T-helper 1 cell treated with Interleukin-12 subunit alpha and Interleukin-12 subunit beta and Interleukin-4 antibody, amounts not matched to agents 30 μg/mL and 1 μg/mL, for 36 hours (primary cell): ENCODE data around the gene SMC5.

Experiments used
- H3K27ac Mint-ChIP-seq: one replicate; pipeline ENCODE4 v1.8.0; 2021; ENCODE audit warnings: mild to moderate bottlenecking, mixed read lengths
- H3K27me3 Mint-ChIP-seq: one replicate; pipeline ENCODE4 v1.8.0; 2021; ENCODE audit warnings: low read depth, mixed read lengths
- H3K36me3 Mint-ChIP-seq: one replicate; pipeline ENCODE4 v1.8.0; 2021; ENCODE audit warnings: low read depth, mixed read lengths
- H3K4me1 Mint-ChIP-seq: one replicate; pipeline ENCODE4 v1.8.0; 2021; ENCODE audit warnings: low read depth, mixed read lengths
- H3K4me3 Mint-ChIP-seq: one replicate; pipeline ENCODE4 v1.8.0; 2021; ENCODE audit warnings: mild to moderate bottlenecking, moderate library complexity, mixed read lengths
- H3K9me3 Mint-ChIP-seq: one replicate; pipeline ENCODE4 v1.8.0; 2021; ENCODE audit warnings: mixed read lengths

SMC5 gene

DNA sequence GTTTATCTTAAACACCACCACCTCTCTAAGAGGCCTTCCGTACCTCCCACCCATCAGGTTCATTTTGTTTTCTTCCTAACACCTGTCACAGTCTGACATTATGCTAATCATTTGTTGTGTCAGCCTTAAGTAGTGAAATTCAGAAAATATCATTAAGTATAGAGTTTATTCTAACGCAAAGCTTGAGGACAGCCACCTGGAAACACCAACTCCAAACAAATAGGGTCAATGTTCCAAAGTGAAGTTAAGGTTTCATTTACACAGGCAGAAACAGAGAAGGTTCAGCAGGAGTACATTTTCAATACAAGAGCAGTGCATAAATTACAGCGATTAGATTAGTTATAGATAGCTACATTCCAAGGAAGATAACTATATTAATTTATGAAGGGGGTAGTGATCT lies 1.3 kb upstream of the SMC5 start:
- no peaks in the 10 kb centered on the region for H3K9me3 Mint-ChIP-seq
- peaks cover 36% of the 10 kb centered on the region for H3K4me1 Mint-ChIP-seq
- peak overlapping the region; percentile 36 for H3K4me3 Mint-ChIP-seq
- H3K27me3 Mint-ChIP-seq: peaks cover 17% of the 10 kb centered on the region
- peaks cover 29% of the 10 kb centered on the region for H3K36me3 Mint-ChIP-seq
- H3K27ac Mint-ChIP-seq: peak overlapping the region; percentile 90

DNA sequence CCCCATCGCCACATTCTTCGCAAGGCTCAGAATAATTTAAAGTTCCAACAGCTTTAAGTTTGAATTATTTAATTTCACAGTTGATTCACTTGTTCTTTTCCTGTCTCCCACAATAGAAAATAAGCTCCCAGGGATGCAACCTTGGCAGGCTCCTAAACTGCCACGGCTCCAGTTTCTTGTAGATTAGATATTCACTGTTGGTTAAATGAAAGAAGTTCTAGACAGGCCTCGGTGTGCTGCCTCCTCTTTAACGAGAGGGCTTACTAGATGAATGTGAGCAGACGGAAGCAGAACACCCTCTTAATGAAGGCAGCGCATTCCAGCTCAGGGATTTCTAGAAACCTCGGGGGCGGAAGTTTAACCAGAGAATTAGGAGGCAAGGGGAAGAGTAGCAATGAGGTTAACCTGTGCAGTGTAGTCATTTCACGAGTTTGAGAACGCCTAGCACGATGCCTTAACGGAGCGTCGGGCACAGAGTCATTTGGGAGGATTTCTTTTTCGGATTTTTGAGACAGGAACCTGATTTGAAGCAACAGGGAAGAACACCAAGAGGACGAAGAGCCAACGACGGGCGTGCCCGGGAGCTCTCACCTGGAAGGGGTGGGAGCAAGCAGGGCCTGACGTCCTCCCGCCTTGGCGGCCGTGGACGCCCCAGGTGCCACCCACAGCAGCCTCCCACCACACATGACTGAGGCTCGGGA lies 637 bp upstream of the SMC5 start:
- H3K4me1 Mint-ChIP-seq: peaks cover 41% of the 10 kb centered on the region
- no peaks in the 10 kb centered on the region for H3K9me3 Mint-ChIP-seq
- H3K4me3 Mint-ChIP-seq: peak overlapping the region; percentile 94
- peak overlapping the region; percentile 90 for H3K27ac Mint-ChIP-seq
- H3K36me3 Mint-ChIP-seq: peaks cover 30% of the 10 kb centered on the region
- peaks cover 17% of the 10 kb centered on the region for H3K27me3 Mint-ChIP-seq

DNA sequence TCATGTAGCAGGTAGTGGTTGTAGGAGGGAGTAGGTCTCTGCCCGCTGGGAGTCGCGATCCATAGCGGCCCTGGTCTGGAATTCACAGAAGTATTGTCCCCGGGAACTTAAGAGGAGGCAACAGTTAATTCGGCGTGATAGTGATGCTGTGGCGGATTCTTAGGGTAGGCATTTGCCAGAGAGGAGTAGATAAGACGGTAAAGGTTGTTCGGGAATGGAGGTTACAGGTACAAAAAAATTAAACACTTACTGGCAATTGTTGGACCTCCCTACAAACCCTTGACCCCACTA lies 679 bp downstream of the SMC5 start:
- Mint-ChIP-seq H3K36me3 (peaks cover 34% of the 10 kb centered on the region), H3K9me3 (no peaks in the 10 kb centered on the region), H3K27me3 (peaks cover 8% of the 10 kb centered on the region), H3K27ac (peak overlapping the region; percentile 90), H3K4me3 (peak overlapping the region; percentile 94), H3K4me1 (peaks cover 41% of the 10 kb centered on the region)

DNA sequence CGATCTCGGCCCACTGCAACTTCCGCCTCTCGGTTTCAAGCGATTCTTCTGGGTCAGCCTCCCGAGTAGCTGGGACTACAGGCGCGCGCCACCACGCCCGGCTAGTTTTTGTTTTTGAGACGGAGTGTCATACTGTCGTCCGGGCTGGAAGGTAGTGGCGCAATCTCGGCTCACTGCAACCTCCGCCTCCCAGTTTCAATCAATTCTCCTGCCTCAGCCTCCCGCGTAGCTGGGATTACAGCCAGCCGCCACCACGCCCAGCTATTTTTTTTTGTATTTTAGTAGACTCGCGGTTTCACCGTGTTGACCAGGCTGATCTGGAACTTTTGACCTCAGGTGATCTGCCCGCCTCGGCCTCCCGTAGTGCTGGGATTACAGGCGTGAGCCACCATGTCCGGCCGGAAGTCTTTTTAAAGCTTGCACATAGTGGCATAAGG lies 1.2 kb downstream of the SMC5 start:
- H3K4me3 Mint-ChIP-seq: peak overlapping the region; percentile 94
- no peaks in the 10 kb centered on the region for H3K9me3 Mint-ChIP-seq
- peaks cover 44% of the 10 kb centered on the region for H3K4me1 Mint-ChIP-seq
- peaks cover 39% of the 10 kb centered on the region for H3K36me3 Mint-ChIP-seq
- peak overlapping the region; percentile 90 for H3K27ac Mint-ChIP-seq
- peaks cover 8% of the 10 kb centered on the region for H3K27me3 Mint-ChIP-seq

DNA sequence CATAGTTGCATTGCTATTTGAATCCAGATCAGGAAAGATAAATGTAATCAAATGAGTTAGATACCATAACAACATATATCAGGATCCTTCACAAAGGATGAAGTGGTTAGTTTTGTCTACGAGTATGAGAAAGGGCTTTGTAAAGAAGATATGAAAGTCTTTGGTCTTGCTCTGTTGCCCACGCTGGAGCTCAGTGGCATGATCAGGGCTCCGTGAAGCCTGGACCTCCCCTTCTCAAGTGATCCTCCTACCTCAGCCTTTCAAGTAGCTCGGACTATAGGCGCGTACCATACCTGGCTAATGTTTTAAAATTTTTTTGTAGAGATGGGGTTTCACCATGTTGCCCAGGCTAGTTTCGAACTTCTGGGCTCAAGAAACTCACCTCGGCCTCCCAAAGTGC lies 1.8 kb downstream of the SMC5 start:
- Mint-ChIP-seq H3K27me3 (peaks cover 4% of the 10 kb centered on the region), H3K27ac (no peak overlapping the region), H3K36me3 (peaks cover 42% of the 10 kb centered on the region), H3K9me3 (no peaks in the 10 kb centered on the region), H3K4me1 (peaks cover 44% of the 10 kb centered on the region), H3K4me3 (peak overlapping the region; percentile 94)

DNA sequence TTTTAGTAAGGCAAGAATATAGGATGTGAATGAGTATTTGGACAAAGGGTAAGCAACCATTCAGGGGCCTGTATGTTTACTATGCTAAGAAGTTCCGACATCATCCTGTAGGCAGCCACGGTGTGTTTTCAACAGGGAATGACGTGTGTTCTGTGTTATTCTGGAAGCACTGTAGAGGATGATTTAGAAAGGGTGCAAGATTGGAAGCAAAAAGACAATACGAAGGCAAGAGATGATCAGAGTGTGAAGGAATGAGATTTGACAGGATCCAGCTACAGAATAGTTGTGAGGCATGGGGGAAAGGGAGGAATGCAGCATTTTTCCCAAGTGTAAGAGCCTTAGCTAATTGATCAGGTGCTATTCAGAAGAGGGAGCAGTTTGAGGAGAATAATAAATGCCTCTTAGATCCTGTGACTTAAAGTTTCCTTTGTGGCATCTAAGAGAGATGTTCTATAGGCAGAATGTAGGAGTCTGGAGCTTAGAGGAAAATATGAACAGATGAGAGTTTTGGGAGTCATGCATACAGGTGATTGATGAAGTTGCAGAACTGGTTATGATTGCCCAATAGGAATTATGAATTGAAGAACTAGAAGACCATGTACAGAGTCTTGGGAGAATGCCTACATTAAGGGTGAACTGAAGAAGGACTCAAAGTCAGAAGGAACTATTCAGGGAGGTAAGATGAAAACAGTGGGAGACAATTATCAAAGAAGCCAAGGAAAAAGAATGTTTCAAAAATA lies 2.5 kb downstream of the SMC5 start:
- H3K27ac Mint-ChIP-seq: no peak overlapping the region
- H3K27me3 Mint-ChIP-seq: no peaks in the 10 kb centered on the region
- peaks cover 45% of the 10 kb centered on the region for H3K36me3 Mint-ChIP-seq
- H3K4me3 Mint-ChIP-seq: peak overlapping the region; percentile 94
- H3K9me3 Mint-ChIP-seq: no peaks in the 10 kb centered on the region
- peaks cover 44% of the 10 kb centered on the region for H3K4me1 Mint-ChIP-seq

DNA sequence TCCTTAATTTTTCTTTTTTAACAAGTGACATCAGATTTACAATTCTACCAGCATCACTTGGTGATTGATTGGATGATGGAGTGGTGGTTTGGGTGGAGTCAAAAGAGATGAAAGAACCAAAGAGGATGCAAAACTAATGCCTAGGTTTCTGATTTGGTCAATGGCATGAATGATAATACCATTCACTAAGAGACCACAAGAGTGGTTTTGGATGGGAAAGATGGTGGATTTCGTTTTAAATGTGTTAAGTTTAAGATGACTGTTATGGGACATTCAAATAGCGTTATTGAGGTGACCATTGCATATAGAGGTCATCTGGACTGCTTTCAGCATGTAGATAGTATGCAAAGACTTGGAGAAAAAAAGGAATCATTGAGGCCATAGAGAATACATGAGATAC lies 3.6 kb downstream of the SMC5 start:
- Mint-ChIP-seq H3K27me3 (no peaks in the 10 kb centered on the region), H3K4me1 (peaks cover 47% of the 10 kb centered on the region), H3K36me3 (peaks cover 47% of the 10 kb centered on the region), H3K27ac (peak overlapping the region; percentile 55), H3K9me3 (no peaks in the 10 kb centered on the region), H3K4me3 (peak overlapping the region; percentile 30)

DNA sequence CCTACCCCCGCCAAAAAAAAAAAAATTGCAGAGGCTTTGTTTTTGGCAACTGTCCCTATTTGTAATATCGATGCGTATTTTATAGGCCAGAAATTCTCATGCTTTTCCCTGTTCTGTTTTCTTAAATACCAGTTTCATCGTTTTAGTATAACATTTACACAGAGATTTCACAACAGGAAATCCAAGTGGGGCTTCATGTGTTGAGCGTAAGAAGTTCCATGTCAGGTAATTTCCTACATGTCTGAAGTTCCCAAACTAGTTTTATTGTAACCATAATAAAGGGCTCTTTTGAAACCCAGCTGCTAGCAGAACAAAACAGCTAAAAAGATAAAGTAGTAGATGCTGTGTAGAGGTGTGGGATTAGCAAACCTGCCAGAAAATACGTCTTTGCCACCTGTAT lies 4.2 kb downstream of the SMC5 start:
- Mint-ChIP-seq H3K4me1 (peaks cover 45% of the 10 kb centered on the region), H3K4me3 (no peak overlapping the region), H3K27me3 (no peaks in the 10 kb centered on the region), H3K9me3 (no peaks in the 10 kb centered on the region), H3K36me3 (peaks cover 49% of the 10 kb centered on the region), H3K27ac (no peak overlapping the region)

DNA sequence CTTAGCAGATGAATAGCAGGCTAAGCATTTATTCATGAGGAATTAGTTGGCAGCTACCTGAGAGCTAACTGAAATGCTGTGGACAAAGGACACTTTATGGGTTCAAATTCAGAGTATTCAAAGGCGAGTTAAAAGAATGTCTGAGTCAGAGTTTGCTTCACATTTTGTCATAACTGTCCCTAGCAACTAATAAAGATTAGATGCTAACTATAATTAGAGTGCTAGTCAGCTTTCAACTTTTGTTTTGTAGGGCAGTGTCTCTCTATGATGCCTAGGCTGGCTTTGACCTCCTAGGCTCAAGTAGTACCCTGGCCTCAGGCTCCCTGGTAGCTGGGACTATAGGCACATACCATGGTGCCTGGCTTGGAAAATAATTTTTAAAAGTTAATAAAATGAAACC lies 4.6 kb downstream of the SMC5 start:
- no peak overlapping the region for H3K4me3 Mint-ChIP-seq
- H3K4me1 Mint-ChIP-seq: peaks cover 41% of the 10 kb centered on the region
- peaks cover 45% of the 10 kb centered on the region for H3K36me3 Mint-ChIP-seq
- no peaks in the 10 kb centered on the region for H3K9me3 Mint-ChIP-seq
- no peak overlapping the region for H3K27ac Mint-ChIP-seq
- H3K27me3 Mint-ChIP-seq: no peaks in the 10 kb centered on the region

DNA sequence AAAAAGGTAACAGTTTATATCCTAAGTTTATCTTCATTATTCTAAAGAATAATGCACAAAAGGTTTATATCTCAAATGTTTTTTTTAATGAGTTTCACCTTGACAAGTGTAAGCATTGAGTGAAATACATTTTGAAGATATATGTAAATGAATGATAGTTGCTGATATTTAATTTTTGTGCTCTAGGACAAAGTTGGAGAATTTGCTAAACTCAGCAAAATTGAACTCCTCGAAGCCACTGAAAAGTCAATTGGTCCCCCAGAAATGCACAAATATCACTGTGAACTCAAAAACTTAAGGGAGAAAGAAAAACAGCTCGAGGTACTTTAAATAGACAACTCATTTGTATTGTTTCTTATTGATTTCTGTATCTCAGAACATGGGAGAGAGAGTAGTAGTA lies 19.5 kb downstream of the SMC5 start:
- no peak overlapping the region for H3K27ac Mint-ChIP-seq
- no peaks in the 10 kb centered on the region for H3K9me3 Mint-ChIP-seq
- no peaks in the 10 kb centered on the region for H3K27me3 Mint-ChIP-seq
- peaks cover 28% of the 10 kb centered on the region for H3K36me3 Mint-ChIP-seq
- H3K4me1 Mint-ChIP-seq: peaks cover 10% of the 10 kb centered on the region
- no peak overlapping the region for H3K4me3 Mint-ChIP-seq

DNA sequence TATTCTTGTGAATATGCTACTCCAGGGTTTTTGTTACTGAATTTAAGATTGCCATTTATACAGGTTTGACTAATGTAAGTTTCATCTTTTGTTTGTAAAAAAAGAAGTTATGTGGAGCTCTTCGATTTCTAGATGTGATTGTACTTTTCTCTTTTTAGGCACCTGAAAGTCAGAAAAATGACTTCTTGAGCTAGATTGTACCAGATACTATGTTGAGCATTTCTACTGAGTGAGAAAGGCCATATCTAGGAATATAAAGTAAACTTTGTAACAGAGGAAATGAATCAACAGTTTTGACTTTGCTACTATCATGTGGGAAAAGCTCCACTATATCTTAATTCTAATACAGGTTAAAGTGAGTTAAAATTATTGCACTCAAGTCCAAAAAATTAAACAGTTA lies 25.1 kb downstream of the SMC5 start:
- Mint-ChIP-seq H3K4me1 (peaks cover 4% of the 10 kb centered on the region), H3K4me3 (no peak overlapping the region), H3K27me3 (no peaks in the 10 kb centered on the region), H3K36me3 (peaks cover 40% of the 10 kb centered on the region), H3K9me3 (no peaks in the 10 kb centered on the region), H3K27ac (no peak overlapping the region)

DNA sequence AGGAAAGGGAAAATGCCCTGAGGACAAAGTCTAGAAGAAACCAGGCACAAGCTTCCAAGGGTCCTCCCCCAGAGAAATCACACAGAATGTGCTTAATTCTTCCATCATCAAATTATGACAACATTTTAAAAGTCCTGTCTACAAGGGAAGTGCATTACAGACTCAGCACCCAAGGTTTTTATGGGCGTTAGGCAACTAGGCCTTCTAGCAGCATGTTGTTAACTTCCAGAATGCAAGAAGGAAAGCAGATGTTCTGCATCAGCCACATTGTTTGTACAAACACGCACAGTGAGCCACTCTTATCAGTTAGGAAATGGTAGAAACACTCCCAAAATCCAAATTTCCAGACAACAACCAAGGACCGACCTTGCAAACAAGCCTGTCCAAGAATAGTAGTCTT lies 26.5 kb downstream of the SMC5 start:
- H3K4me3 Mint-ChIP-seq: no peak overlapping the region
- H3K27ac Mint-ChIP-seq: no peak overlapping the region
- H3K9me3 Mint-ChIP-seq: no peaks in the 10 kb centered on the region
- peaks cover 4% of the 10 kb centered on the region for H3K4me1 Mint-ChIP-seq
- H3K36me3 Mint-ChIP-seq: peaks cover 47% of the 10 kb centered on the region
- H3K27me3 Mint-ChIP-seq: no peaks in the 10 kb centered on the region

DNA sequence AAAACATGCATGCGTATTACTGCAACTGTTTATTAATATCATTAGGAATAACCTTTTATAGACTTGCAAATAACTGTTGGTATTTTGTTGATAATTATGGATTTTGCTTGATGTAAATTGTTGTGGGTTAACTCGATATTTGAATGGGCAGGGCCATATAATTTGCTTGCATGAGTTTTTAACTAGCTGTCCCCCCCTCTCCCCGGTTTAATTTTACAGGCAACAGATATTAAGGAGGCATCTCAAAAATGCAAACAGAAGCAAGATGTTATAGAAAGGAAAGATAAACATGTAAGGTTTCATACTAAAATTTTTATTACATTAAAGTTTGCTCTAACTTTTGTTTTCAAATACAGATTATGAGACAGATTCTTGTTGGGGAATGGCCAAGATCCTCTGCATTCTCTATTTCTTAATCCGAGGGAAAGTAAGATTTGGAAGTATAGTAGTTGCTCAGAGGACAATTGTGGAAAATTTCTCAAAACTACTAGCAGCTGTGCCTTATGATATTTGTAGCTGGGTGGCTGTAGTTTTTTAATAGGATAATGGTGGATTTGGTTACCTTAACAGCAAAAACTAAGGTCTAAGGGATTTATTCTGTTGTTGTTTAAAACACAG lies 27.3 kb downstream of the SMC5 start:
- no peaks in the 10 kb centered on the region for H3K27me3 Mint-ChIP-seq
- H3K9me3 Mint-ChIP-seq: peaks cover 4% of the 10 kb centered on the region
- H3K27ac Mint-ChIP-seq: no peak overlapping the region
- peaks cover 49% of the 10 kb centered on the region for H3K36me3 Mint-ChIP-seq
- H3K4me3 Mint-ChIP-seq: no peak overlapping the region
- H3K4me1 Mint-ChIP-seq: peaks cover 4% of the 10 kb centered on the region

DNA sequence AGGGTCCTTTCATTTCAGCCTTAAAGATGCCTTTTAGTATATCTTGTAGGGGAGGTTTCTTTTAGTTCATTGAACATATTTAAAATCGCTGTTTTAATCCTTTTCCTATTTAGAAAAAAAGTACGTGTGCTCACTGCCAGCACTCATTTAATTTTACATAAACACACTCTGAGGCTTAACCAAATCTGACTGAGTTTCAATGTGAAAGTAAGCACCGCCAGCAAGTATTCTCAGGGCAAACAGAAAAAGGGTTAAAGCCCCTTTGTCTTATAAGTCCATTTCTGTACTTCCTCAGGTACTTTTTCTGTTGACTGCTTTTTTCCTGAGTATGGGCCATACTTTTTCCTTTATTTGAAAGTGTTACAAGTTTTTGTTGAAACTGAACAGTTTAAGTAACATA lies 31.8 kb downstream of the SMC5 start:
- peaks cover 69% of the 10 kb centered on the region for H3K36me3 Mint-ChIP-seq
- H3K4me1 Mint-ChIP-seq: peaks cover 2% of the 10 kb centered on the region
- H3K9me3 Mint-ChIP-seq: peaks cover 23% of the 10 kb centered on the region
- H3K27ac Mint-ChIP-seq: no peak overlapping the region
- H3K4me3 Mint-ChIP-seq: no peak overlapping the region
- no peaks in the 10 kb centered on the region for H3K27me3 Mint-ChIP-seq

DNA sequence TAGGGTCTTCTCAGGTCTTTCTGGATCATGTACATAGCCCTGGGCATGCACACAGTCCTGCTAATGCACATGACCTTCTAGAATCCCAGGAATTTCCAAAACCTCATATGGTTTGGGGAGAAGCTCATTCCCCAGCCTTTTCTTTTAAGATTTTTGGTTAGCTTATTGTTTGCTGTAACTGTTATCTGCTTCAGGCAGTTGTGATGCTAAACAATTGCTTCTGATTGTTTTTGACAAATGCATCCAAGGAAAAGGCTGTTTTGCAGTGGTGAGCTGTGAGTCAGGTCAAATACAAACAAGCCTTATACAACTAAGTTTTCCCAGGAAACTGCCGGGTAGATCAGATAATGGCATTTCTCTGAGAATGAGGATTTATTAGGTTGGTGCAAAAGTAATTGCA lies 32.7 kb downstream of the SMC5 start:
- Mint-ChIP-seq H3K4me1 (no peaks in the 10 kb centered on the region), H3K27me3 (no peaks in the 10 kb centered on the region), H3K9me3 (peaks cover 23% of the 10 kb centered on the region), H3K27ac (no peak overlapping the region), H3K36me3 (peaks cover 66% of the 10 kb centered on the region), H3K4me3 (no peak overlapping the region)
